GM19438 (cell line): ENCODE measurements around the gene TEDC2.
"Not testable (repeated sequence)": the region's sequence is repeated elsewhere in the genome, so short reads cannot be mapped to it uniquely, and the experiment has no call there.

Source experiments
- ATAC-seq: cut with Tn5 transposase; IDR thresholded peaks from one replicate; pipeline ENCODE4 v1.9.1; 2021; ENCODE audit warnings: low read depth; ENCODE audit not compliant: unreplicated experiment

TEDC2 gene

GRCh38 chr16:2475413-2476344 lies 15.8 kb downstream of the TEDC2 start:
- no peak for ATAC-seq

- no peak for ATAC-seq
These were observed 16.4 kb downstream of the TEDC2 start for GRCh38 chr16:2476345-2476720.

- ATAC-seq: no peak
These were observed 16.8 kb downstream of the TEDC2 start for GRCh38 chr16:2476741-2477140.

- no peak for ATAC-seq
These were observed 17.4 kb downstream of the TEDC2 start for GRCh38 chr16:2477327-2477726.

GRCh38 chr16:2478279-2478678 lies 18.4 kb downstream of the TEDC2 start:
- no peak for ATAC-seq

- ATAC-seq: not testable (repeated sequence)
These were observed 20.1 kb downstream of the TEDC2 start for GRCh38 chr16:2479996-2480395.

- ATAC-seq: no peak
These were observed 21.0 kb downstream of the TEDC2 start for GRCh38 chr16:2480948-2481347.

GRCh38 chr16:2481676-2482075 lies 21.8 kb downstream of the TEDC2 start:
- ATAC-seq: no peak

- no peak for ATAC-seq
These were observed 22.3 kb downstream of the TEDC2 start for GRCh38 chr16:2482249-2482648.

- no peak for ATAC-seq
These were observed 23.0 kb downstream of the TEDC2 start for GRCh38 chr16:2482708-2483534.

GRCh38 chr16:2483939-2484897 lies 24.3 kb downstream of the TEDC2 start:
- ATAC-seq: no peak

- ATAC-seq: no peak
These were observed 25.1 kb downstream of the TEDC2 start for GRCh38 chr16:2484898-2485508.

- ATAC-seq: no peak
These were observed 26.1 kb downstream of the TEDC2 start for GRCh38 chr16:2485811-2486507.

- ATAC-seq: peak; percentile 73
These were observed 27.0 kb downstream of the TEDC2 start for GRCh38 chr16:2486645-2487516.

GRCh38 chr16:2487517-2487842 lies 27.6 kb downstream of the TEDC2 start:
- no peak for ATAC-seq

GRCh38 chr16:2487903-2488531 lies 28.1 kb downstream of the TEDC2 start:
- no peak for ATAC-seq

GRCh38 chr16:2489581-2489980 lies 29.7 kb downstream of the TEDC2 start:
- ATAC-seq: no peak
